GM23338 (cell line): Measurements from ENCODE around the gene RCOR1. TPM values are rescaled to one million over a fixed set of nuclear protein-coding genes. Genes with fewer than 3 reads are reported as not detected.

Experiments
- ATAC-seq: fragments of 200-7000 bp; cut with Tn5 transposase; 3 replicates; pipeline ENCODE4 v1.9.1; 2020
- DNase-seq: peaks from one replicate; pipeline ENCODE4 v3.0.0-alpha.2; 2015; ENCODE audit warnings: low spot score
- H2AFZ ChIP-seq: fragments of 200-600 bp; sonication (generic); 2 replicates; pipeline ENCODE4 v1.8.0; 2016; ENCODE audit warnings: antibody characterized with exemption, mild to moderate bottlenecking, moderate library complexity
- H3F3A ChIP-seq: fragments of 200-600 bp; sonication (generic); replicated peaks from 2 replicates; pipeline ENCODE4 v1.8.0; 2017; ENCODE audit warnings: antibody characterized with exemption, mixed run types, low read depth
- H3K27ac ChIP-seq: fragments of 200-600 bp; sonication (generic); 2 replicates; pipeline ENCODE4 v1.6.1; 2016; ENCODE audit warnings: low read depth
- H3K27me3 ChIP-seq: fragments of 200-600 bp; sonication (generic); 2 replicates; pipeline ENCODE4 v1.8.0; 2016; ENCODE audit warnings: mild to moderate bottlenecking, mixed run types, moderate library complexity; ENCODE audit not compliant: insufficient read depth
- H3K36me3 ChIP-seq: fragments of 200-600 bp; sonication (generic); 2 replicates; pipeline ENCODE4 v1.8.0; 2016; ENCODE audit warnings: mild to moderate bottlenecking; ENCODE audit not compliant: insufficient read depth
- H3K4me1 ChIP-seq: fragments of 200-600 bp; sonication (generic); 2 replicates; pipeline ENCODE4 v1.8.0; 2016; ENCODE audit warnings: mild to moderate bottlenecking, moderate library complexity; ENCODE audit not compliant: insufficient read depth
- H3K4me2 ChIP-seq: fragments of 200-600 bp; sonication (generic); 2 replicates; pipeline ENCODE4 v1.7.1; 2017; ENCODE audit warnings: mixed run types
- H3K4me3 ChIP-seq: fragments of 200-600 bp; sonication (generic); 2 replicates; pipeline ENCODE4 v1.6.1; 2016; ENCODE audit warnings: mixed run types
- H3K79me2 ChIP-seq: fragments of 200-600 bp; sonication (generic); replicated peaks from 2 replicates; pipeline ENCODE4 v1.8.0; 2017; ENCODE audit warnings: mild to moderate bottlenecking; ENCODE audit not compliant: insufficient read depth
- H3K9me2 ChIP-seq: fragments of 200-600 bp; sonication (generic); 2 replicates; pipeline ENCODE4 v1.8.0; 2017; ENCODE audit not compliant: insufficient read depth
- H4K20me1 ChIP-seq: fragments of 200-600 bp; sonication (generic); replicated peaks from 2 replicates; pipeline ENCODE4 v1.8.0; 2017; ENCODE audit warnings: mild to moderate bottlenecking; ENCODE audit not compliant: insufficient read depth
- H3K27ac Mint-ChIP-seq: 2 replicates; pipeline ENCODE4 v1.8.0; 2020; ENCODE audit warnings: inconsistent platforms, mild to moderate bottlenecking, moderate library complexity, mixed read lengths
- H3K27me3 Mint-ChIP-seq: 3 replicates; pipeline ENCODE4 v1.8.0; 2022; ENCODE audit warnings: low read depth, mild to moderate bottlenecking, moderate library complexity, mixed read lengths, inconsistent platforms; ENCODE audit not compliant: insufficient read depth, poor library complexity
- H3K36me3 Mint-ChIP-seq: 3 replicates; pipeline ENCODE4 v1.8.0; 2021; ENCODE audit warnings: low read depth, mild to moderate bottlenecking, inconsistent platforms, moderate library complexity, mixed read lengths
- H3K4me1 Mint-ChIP-seq: 3 replicates; pipeline ENCODE4 v1.8.0; 2020; ENCODE audit warnings: mild to moderate bottlenecking, inconsistent platforms, mixed read lengths
- H3K4me3 Mint-ChIP-seq: 3 replicates; pipeline ENCODE4 v1.8.0; 2021; ENCODE audit warnings: moderate library complexity, mild to moderate bottlenecking, inconsistent platforms, mixed read lengths
- H3K9me3 Mint-ChIP-seq: 3 replicates; pipeline ENCODE4 v1.8.0; 2020; ENCODE audit warnings: moderate library complexity, mild to moderate bottlenecking, inconsistent platforms, mixed read lengths
- CTCF ChIP-seq, 2 experiments: fragments of 200-600 bp in 1 of 2; sonication (generic) in 1 of 2; conservative IDR thresholded peaks; 2 replicates each; pipeline versions ENCODE4 v1.5.1 to v1.6.1; 2016 to 2017; ENCODE audit warnings: antibody characterized with exemption in 2 of 2, low read depth in 2 of 2, mild to moderate bottlenecking in 2 of 2, moderate library complexity in 1 of 2
- EZH2 ChIP-seq: fragments of 200-600 bp; sonication (generic); IDR thresholded peaks from one replicate; pipeline ENCODE4 v1.8.0; 2017; ENCODE audit warnings: antibody characterized with exemption, mild to moderate bottlenecking, low read depth; ENCODE audit not compliant: unreplicated experiment
- JUNB ChIP-seq: IDR thresholded peaks from one replicate; pipeline ENCODE4 v1.6.1; 2016; ENCODE audit warnings: antibody characterized with exemption; ENCODE audit not compliant: unreplicated experiment
- NANOG ChIP-seq: IDR thresholded peaks from 2 replicates; pipeline ENCODE4 v1.6.1; 2016; ENCODE audit warnings: antibody characterized with exemption, borderline replicate concordance
- ZNF331 ChIP-seq: fragments of 250-450 bp; sonication (Bioruptor Pico); IDR thresholded peaks from 2 replicates; pipeline ENCODE4 v1.5.0; 2020; ENCODE audit warnings: low read depth, mild to moderate bottlenecking, moderate library complexity
- ZNF462 ChIP-seq: fragments of 250-450 bp; sonication (Bioruptor Pico); IDR thresholded peaks from 2 replicates; pipeline ENCODE4 v1.5.0; 2020; ENCODE audit warnings: mild to moderate bottlenecking, moderate library complexity
- polyA plus RNA-seq: library from polyadenylated mRNA; unstranded; fragments of >200 nt; fragmentation: Nextera tagmentation; extraction: Ambion mirVana; gene quantifications from 2 replicates; pipeline ENCODE4 v1.2.1, GENCODE V29; 2016
- total RNA-seq: library from RNA; depleted of rRNA; stranded (reverse); fragments of >200 nt; shearing (Covaris generic); gene quantifications from 2 replicates; pipeline ENCODE4 v1.2.3, GENCODE V29; 2014

The RCOR1 gene
- total and polyA plus RNA-seq, 2 experiments from 2014 or later: 7.6 to 26.1 TPM

GRCh38 chr14:102758087-102758486, 165.6 kb downstream of the RCOR1 start (continued):
- no peak for TF ChIP-seq ZNF462
- TF ChIP-seq EZH2: no peak
- TF ChIP-seq NANOG: no peak
- TF ChIP-seq ZNF331 (CRISPR knock-in tag): no peak

GRCh38 chr14:102759456-102760187, 167.2 kb downstream of the RCOR1 start:
- Histone ChIP-seq H2AFZ (no peak overlapping the region), H3K79me2 (no peaks in the 10 kb centered on the region), H3K4me3 (no peak overlapping the region), H3K4me2 (0 out of 2 replicates have a peak overlapping the region, but pooled peaks have one; percentile 22), H3F3A (no peaks in the 10 kb centered on the region), H3K27ac (0 out of 2 replicates have a peak overlapping the region, but pooled peaks have one; percentile 7), H4K20me1 (no peaks in the 10 kb centered on the region), H3K9me2 (no peaks in the 10 kb centered on the region), H3K27me3 (no peaks in the 10 kb centered on the region), H3K4me1 (peaks cover 17% of the 10 kb centered on the region), H3K36me3 (no peaks in the 10 kb centered on the region)
- H3K4me3 Mint-ChIP-seq: peak overlapping the region; percentile 7; the same call in 1 of the 3 replicates
- TF ChIP-seq CTCF (conservative IDR thresholded peaks at IDR 0.05; ENCODE audit: low read depth in 2 of 2) (peak in 1 of 2 experiments; percentile 23; a peak in 1 of 4 replicates), ZNF331 (CRISPR knock-in tag) (no peak), JUNB (no peak)
- H3K9me3 Mint-ChIP-seq: no peaks in the 10 kb centered on the region
- peaks cover 29% of the 10 kb centered on the region for H3K4me1 Mint-ChIP-seq
- DNase-seq (peak; percentile 49), ATAC-seq (peak; percentile 44)
- no peaks in the 10 kb centered on the region for H3K36me3 Mint-ChIP-seq
- peaks cover 3% of the 10 kb centered on the region for H3K27me3 Mint-ChIP-seq
- no peak overlapping the region for H3K27ac Mint-ChIP-seq
